Mesothelial cell of epicardium (in vitro differentiated cells): ENCODE results near the gene FMO5. TPM values are rescaled to one million over a fixed set of nuclear protein-coding genes. Genes with fewer than 3 reads are reported as not detected.
"Not testable (repeated sequence)": the region's sequence is repeated elsewhere in the genome, so short reads cannot be mapped to it uniquely, and the experiment has no call there.

ENCODE experiments used
- DNase-seq, 2 experiments: peaks; one replicate each; pipeline ENCODE4 v3.0.0; 2021; ENCODE audit warnings: low spot score in 2 of 2; ENCODE audit not compliant: unreplicated experiment in 2 of 2
- H3K27ac Mint-ChIP-seq: 2 replicates; pipeline ENCODE4 v1.8.0; 2021; ENCODE audit warnings: mixed read lengths
- H3K27me3 Mint-ChIP-seq: 2 replicates; pipeline ENCODE4 v1.8.0; 2021; ENCODE audit warnings: low read depth, mixed read lengths
- H3K36me3 Mint-ChIP-seq: 2 replicates; pipeline ENCODE4 v1.8.0; 2021; ENCODE audit warnings: mixed read lengths
- H3K4me1 Mint-ChIP-seq: 2 replicates; pipeline ENCODE4 v1.8.0; 2021; ENCODE audit warnings: mixed read lengths
- H3K4me3 Mint-ChIP-seq: 2 replicates; pipeline ENCODE4 v1.8.0; 2021; ENCODE audit warnings: mild to moderate bottlenecking, moderate library complexity, mixed read lengths
- H3K9me3 Mint-ChIP-seq: 2 replicates; pipeline ENCODE4 v1.8.0; 2021; ENCODE audit warnings: mixed read lengths
- total RNA-seq: library from RNA; stranded (reverse); gene quantifications from 3 replicates; pipeline ENCODE4 v1.2.1, GENCODE V29; 2021
- TF ChIP-seq, protein P1 (sequence below): fragments of 200-600 bp; sonication (generic); IDR thresholded peaks from one replicate; pipeline ENCODE4 v1.5.0; 2021; ENCODE audit warnings: antibody characterized with exemption; ENCODE audit not compliant: unreplicated experiment

The FMO5 gene
- total RNA-seq, 1 donor from 2014 or later: 1.7 TPM

DNA sequence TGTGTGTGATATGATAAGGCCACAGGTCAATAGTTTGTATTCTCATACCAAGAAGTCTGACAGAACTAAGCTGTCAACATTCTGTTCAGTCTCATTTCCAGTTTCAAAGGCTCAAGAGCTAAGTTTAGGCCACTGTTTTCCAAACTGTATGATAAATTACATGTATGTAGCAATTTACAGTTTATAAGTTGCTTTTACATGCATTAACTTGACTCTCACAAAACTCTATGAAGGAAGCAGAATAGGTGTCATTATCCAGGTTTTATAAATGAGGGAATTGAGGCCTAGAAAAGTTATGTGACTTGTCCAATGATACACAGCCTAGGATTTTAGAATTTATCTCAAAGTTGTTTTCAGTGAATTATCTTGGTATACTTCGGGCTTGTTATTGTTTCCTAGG lies 23.4 kb downstream of the FMO5 start:
- H3K27me3 Mint-ChIP-seq: no peaks in the 10 kb centered on the region
- TF ChIP-seq, protein P1, sequence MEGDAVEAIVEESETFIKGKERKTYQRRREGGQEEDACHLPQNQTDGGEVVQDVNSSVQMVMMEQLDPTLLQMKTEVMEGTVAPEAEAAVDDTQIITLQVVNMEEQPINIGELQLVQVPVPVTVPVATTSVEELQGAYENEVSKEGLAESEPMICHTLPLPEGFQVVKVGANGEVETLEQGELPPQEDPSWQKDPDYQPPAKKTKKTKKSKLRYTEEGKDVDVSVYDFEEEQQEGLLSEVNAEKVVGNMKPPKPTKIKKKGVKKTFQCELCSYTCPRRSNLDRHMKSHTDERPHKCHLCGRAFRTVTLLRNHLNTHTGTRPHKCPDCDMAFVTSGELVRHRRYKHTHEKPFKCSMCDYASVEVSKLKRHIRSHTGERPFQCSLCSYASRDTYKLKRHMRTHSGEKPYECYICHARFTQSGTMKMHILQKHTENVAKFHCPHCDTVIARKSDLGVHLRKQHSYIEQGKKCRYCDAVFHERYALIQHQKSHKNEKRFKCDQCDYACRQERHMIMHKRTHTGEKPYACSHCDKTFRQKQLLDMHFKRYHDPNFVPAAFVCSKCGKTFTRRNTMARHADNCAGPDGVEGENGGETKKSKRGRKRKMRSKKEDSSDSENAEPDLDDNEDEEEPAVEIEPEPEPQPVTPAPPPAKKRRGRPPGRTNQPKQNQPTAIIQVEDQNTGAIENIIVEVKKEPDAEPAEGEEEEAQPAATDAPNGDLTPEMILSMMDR: no peak

DNA sequence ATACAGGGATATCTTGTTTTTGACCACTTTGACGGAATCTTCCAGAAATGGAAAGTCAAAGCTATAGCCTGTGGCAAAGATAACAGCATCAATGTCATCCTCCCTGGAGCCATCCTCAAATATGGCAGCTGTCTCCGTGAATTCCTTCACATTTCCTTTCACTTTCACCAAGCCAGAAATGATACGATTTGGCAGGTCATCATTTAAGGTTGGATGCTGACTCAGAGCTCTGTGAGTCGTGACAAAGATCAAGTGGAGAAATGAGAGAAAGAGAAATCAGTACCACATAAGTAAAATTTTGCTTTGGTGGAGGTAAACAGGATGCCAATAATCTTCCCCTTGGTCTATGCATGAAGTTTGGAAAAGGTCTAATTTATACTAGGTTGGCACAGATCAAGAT lies 23.9 kb downstream of the FMO5 start:
- Mint-ChIP-seq H3K36me3 (peaks cover 5% of the 10 kb centered on the region), H3K9me3 (no peaks in the 10 kb centered on the region), H3K27me3 (no peaks in the 10 kb centered on the region), H3K27ac (no peak overlapping the region), H3K4me1 (no peaks in the 10 kb centered on the region), H3K4me3 (no peak overlapping the region)
- DNase-seq: no peak
- TF ChIP-seq, protein P1: no peak

More for the DNA sequence above, 23.4 kb downstream of the FMO5 start:
- no peak overlapping the region for H3K27ac Mint-ChIP-seq
- H3K9me3 Mint-ChIP-seq: no peaks in the 10 kb centered on the region
- peaks cover 5% of the 10 kb centered on the region for H3K36me3 Mint-ChIP-seq
- H3K4me3 Mint-ChIP-seq: no peak overlapping the region
- no peak for DNase-seq
- no peaks in the 10 kb centered on the region for H3K4me1 Mint-ChIP-seq

DNA sequence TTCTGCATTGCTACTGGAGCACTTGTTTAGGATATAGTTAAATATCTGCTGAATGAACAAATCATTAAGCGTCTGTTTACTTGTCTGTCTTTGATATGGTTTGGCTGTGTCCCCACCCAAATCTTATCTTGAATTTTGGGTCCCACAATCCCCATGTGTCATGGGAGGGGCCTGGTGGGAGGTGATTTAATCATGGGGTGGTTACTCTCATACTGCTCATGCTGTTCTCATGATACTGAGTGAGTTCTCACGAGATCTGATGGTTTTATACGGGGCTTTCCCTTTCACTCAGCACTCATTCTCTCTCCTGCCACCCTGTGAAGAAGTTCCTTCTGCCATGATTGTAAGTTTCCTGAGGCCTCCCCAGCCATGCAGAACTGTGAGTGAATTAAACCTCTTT lies 27.8 kb downstream of the FMO5 start:
- not testable (repeated sequence) for H3K36me3 Mint-ChIP-seq
- peaks cover 13% of the 10 kb centered on the region for H3K9me3 Mint-ChIP-seq

DNA sequence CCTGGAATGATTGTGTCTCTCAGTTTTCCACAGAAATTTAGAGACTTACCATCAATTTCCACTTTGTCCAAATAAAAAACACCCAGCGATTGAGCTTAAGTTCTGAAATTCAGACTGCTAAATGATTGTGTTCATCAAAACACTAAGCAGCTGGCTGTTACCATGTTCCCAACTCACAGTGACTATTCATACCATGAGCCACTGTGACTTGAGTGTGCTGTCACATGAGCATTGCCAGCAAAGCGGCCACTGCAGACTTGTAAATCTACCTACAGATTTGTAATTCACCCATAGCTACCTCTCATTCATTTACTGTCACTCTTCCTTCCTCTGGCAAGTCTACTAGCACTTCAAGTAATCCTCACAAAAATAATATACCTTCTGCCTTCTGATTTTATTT lies 35.6 kb downstream of the FMO5 start:
- no peak overlapping the region for H3K4me3 Mint-ChIP-seq

More for the DNA sequence above, 27.8 kb downstream of the FMO5 start:
- not testable (repeated sequence) for H3K4me1 Mint-ChIP-seq, H3K4me3 Mint-ChIP-seq, DNase-seq, H3K27me3 Mint-ChIP-seq, H3K27ac Mint-ChIP-seq

DNA sequence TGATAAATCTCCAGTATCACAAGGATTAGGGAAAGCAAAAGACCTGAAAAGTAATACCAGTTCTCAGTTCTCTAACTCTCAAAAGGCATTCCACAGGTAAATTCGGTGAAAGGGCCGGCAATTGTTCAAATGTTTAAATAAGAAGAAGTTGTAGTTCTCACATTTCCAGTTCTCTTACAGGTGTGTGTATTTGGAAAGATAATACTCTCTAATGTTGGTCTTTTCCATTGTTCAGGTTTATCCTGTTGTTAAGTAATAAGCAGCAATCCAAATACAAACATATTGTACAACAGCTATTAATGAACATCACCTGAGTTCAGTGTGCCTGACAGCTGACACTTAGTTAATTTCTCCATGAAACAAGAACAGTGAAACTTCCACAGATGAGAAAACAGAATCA lies 39.7 kb downstream of the FMO5 start:
- no peak overlapping the region for H3K27ac Mint-ChIP-seq
- H3K9me3 Mint-ChIP-seq: no peaks in the 10 kb centered on the region
- H3K36me3 Mint-ChIP-seq: no peaks in the 10 kb centered on the region
- H3K4me3 Mint-ChIP-seq: no peak overlapping the region
- no peaks in the 10 kb centered on the region for H3K27me3 Mint-ChIP-seq
- H3K4me1 Mint-ChIP-seq: no peaks in the 10 kb centered on the region
- TF ChIP-seq, protein P1: no peak
- no peak for DNase-seq

More for the DNA sequence above, 35.6 kb downstream of the FMO5 start:
- H3K4me1 Mint-ChIP-seq: no peaks in the 10 kb centered on the region
- peaks cover 4% of the 10 kb centered on the region for H3K36me3 Mint-ChIP-seq
- no peaks in the 10 kb centered on the region for H3K27me3 Mint-ChIP-seq
- TF ChIP-seq, protein P1: no peak
- peaks cover 6% of the 10 kb centered on the region for H3K9me3 Mint-ChIP-seq
- H3K27ac Mint-ChIP-seq: no peak overlapping the region
- no peak for DNase-seq

DNA sequence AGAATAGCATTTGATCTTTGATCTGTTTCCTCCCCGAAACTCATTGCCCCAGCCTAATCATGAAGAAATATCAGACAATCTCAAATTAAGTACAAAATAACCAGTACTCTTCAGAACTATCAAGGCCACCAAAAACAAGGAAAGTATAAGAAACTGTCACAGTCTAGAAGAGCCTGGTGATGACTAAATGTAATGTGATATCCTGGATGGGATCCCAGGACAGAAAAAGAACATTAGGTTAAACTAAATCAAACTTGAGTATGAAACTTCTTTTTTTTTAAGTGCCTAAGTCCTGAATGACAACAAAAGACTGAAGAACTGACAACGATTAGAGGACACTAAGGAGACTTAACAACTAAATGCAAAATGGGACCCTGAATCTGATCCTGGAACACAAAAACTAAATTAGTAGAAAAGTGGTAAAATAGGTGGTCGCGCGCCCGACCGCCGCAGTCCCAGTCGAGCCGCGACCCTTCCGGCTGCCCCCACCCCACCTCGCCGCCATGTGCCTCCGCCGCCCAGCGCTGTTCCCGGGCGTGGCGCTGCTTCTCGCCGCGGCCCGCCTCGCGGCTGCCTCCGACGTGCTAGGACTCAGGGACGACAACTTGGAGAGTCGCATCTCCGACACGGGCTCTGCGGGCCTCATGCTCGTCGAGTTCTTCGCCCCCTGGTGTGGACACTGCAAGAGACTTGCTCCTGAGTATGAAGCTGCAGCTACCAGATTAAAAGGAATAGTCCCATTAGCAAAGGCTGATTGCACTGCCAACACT lies 47.3 kb downstream of the FMO5 start:
- H3K9me3 Mint-ChIP-seq: peaks cover 30% of the 10 kb centered on the region
- no peak overlapping the region for H3K4me3 Mint-ChIP-seq
- H3K27ac Mint-ChIP-seq: no peak overlapping the region
- peaks cover 38% of the 10 kb centered on the region for H3K36me3 Mint-ChIP-seq
- TF ChIP-seq, protein P1: no peak
- peaks cover 13% of the 10 kb centered on the region for H3K4me1 Mint-ChIP-seq
- no peak for DNase-seq
- H3K27me3 Mint-ChIP-seq: no peaks in the 10 kb centered on the region
